Measurements from ENCODE around the gene ID1. TPM values are rescaled to one million over a fixed set of nuclear protein-coding genes. Genes with fewer than 3 reads are reported as not detected.

ID1 gene
- total and polyA plus RNA-seq, 2 of the 13 experiments (the other 11 are each of a cell fraction or from before 2014, with no cell fraction given) = 320 to 419 TPM

DNA sequence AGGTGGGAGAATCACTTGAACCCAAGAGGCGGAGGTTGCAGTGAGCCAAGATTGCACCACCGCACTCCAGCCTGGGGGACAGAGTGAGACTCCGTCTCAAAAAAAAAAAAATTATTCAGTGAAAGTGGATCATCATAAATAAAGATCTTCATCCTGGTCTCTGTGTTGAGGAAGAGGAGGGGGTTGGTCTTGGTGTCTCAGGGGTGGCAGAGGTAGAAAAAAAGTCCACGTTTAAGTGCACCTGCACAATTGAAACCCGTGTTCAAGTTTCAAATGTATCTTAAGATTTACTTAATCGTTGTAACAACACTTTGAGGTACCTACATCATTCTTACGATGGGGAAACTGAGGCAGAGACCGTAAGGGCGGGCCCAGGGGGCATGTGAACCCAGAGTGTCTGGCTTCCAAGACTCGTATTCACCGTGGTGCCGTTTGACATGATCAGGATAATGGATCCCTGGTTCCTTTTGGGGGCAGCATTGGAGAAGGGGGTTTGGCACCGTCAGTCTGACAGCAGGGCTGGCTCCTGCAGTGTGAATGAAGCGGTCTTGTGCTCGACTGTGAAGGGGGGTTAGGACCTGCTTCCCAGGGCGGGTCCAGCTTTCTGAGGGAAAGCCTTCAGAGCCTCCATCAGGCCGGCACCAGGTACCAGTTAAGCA, 32.9 kb upstream of the ID1 start (continued):
- 0 out of 2 replicates have a peak, but pooled peaks have one; percentile 19 for TF ChIP-seq GTF3A (CRISPR knock-in tag; conservative IDR thresholded peaks at IDR 0.05)
- TF ChIP-seq ARNTL (CRISPR knock-in tag; IDR thresholded peaks at IDR 0.05) = no peak
- TF ChIP-seq AGO2 (optimal IDR thresholded peaks at IDR 0.05; ENCODE audit: low read depth, low read length) = no peak
- TF ChIP-seq ZNF7 (CRISPR knock-in tag; IDR thresholded peaks at IDR 0.05) = 0 out of 2 replicates have a peak, but pooled peaks have one; percentile 18
- TF ChIP-seq, protein P1, sequence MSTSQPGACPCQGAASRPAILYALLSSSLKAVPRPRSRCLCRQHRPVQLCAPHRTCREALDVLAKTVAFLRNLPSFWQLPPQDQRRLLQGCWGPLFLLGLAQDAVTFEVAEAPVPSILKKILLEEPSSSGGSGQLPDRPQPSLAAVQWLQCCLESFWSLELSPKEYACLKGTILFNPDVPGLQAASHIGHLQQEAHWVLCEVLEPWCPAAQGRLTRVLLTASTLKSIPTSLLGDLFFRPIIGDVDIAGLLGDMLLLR (CRISPR knock-in tag; IDR thresholded peaks at IDR 0.05) = peak; percentile 73; the same call in 1 of the 2 replicates
- TF ChIP-seq, protein P2, sequence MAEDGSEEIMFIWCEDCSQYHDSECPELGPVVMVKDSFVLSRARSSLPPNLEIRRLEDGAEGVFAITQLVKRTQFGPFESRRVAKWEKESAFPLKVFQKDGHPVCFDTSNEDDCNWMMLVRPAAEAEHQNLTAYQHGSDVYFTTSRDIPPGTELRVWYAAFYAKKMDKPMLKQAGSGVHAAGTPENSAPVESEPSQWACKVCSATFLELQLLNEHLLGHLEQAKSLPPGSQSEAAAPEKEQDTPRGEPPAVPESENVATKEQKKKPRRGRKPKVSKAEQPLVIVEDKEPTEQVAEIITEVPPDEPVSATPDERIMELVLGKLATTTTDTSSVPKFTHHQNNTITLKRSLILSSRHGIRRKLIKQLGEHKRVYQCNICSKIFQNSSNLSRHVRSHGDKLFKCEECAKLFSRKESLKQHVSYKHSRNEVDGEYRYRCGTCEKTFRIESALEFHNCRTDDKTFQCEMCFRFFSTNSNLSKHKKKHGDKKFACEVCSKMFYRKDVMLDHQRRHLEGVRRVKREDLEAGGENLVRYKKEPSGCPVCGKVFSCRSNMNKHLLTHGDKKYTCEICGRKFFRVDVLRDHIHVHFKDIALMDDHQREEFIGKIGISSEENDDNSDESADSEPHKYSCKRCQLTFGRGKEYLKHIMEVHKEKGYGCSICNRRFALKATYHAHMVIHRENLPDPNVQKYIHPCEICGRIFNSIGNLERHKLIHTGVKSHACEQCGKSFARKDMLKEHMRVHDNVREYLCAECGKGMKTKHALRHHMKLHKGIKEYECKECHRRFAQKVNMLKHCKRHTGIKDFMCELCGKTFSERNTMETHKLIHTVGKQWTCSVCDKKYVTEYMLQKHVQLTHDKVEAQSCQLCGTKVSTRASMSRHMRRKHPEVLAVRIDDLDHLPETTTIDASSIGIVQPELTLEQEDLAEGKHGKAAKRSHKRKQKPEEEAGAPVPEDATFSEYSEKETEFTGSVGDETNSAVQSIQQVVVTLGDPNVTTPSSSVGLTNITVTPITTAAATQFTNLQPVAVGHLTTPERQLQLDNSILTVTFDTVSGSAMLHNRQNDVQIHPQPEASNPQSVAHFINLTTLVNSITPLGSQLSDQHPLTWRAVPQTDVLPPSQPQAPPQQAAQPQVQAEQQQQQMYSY (CRISPR knock-in tag; IDR thresholded peaks at IDR 0.05) = peak; percentile 8; the same call in 1 of the 2 replicates

All from HepG2 (cell line).